Transverse colon (tissue), 4 donors: ENCODE data around the gene SHMT1. TPM values are rescaled to one million over a fixed set of nuclear protein-coding genes. Genes with fewer than 3 reads are reported as not detected.

Experiments used
- DNase-seq: peaks from one replicate; pipeline ENCODE4 v3.0.0-alpha.2; 2019
- H3K27ac ChIP-seq, 4 donors: fragments of 200-600 bp; sonication (generic); 2 replicates each; pipeline ENCODE4 v1.5.1; 2016 to 2018; ENCODE audit warnings: inconsistent platforms in 4 of 4
- H3K27me3 ChIP-seq: fragments of 200-600 bp; sonication (generic); 2 replicates; pipeline ENCODE4 v1.5.1; 2017; ENCODE audit warnings: inconsistent platforms
- H3K36me3 ChIP-seq, 4 donors: fragments of 200-600 bp; sonication (generic); 2 replicates each; pipeline ENCODE4 v1.5.1; 2017 to 2019; ENCODE audit warnings: inconsistent platforms in 4 of 4
- H3K4me1 ChIP-seq, 4 donors: fragments of 200-600 bp; sonication (generic); 2 replicates each; pipeline ENCODE4 v1.5.1; 2017 to 2020; ENCODE audit warnings: inconsistent platforms in 4 of 4
- H3K4me3 ChIP-seq, 4 donors: fragments of 200-600 bp; sonication (generic); 1 replicate in 1 of 4; 2 replicates in 3 of 4; pipeline versions ENCODE4 v1.5.1 to v1.6.1; 2017 to 2019; ENCODE audit warnings: inconsistent platforms in 4 of 4
- H3K9me3 ChIP-seq, 2 donors: fragments of 200-600 bp; sonication (generic); 2 replicates each; pipeline ENCODE4 v1.5.1; 2017 to 2019; ENCODE audit warnings: inconsistent platforms in 2 of 2
- EP300 ChIP-seq: sonication (generic); formaldehyde crosslinking; IDR thresholded peaks from one replicate; pipeline ENCODE4 v1.6.1; 2017; ENCODE audit warnings: antibody characterized with exemption, low read depth
- POLR2A ChIP-seq: fragments of 450-650 bp; IDR thresholded peaks from one replicate; pipeline ENCODE4 v1.6.1; 2016; ENCODE audit warnings: antibody characterized with exemption, mild to moderate bottlenecking, moderate library complexity
- POLR2AphosphoS5 ChIP-seq, 3 donors: sonication (generic); formaldehyde crosslinking; IDR thresholded peaks; one replicate each; pipeline ENCODE4 v1.6.1; 2016; ENCODE audit warnings: antibody characterized with exemption in 3 of 3
- WGBS, 2 donors: methylation state at CpG; one replicate each; pipeline ENCODE4 v1.1.5; 2018; ENCODE audit warnings: low coverage in 1 of 2; 5-methylcytosine and 5-hydroxymethylcytosine counted together
- in situ Hi-C, 4 donors: fragments of 200-750 bp; cut with MboI; loops; one replicate each; pipeline versions ENCODE4 v1.15.0 to v1.15.1; 2017; ENCODE audit warnings: low sequenced_read_pairs in 3 of 4, low pct_ligation_motif_present in 1 of 4, low pct_unique_long_range_greater_than_20kb in 1 of 4
- intact Hi-C: fragments of 100-400 bp; cut with DNase I; formaldehyde crosslinking; loops from one replicate; pipeline ENCODE4 v1.15.1; 2023; ENCODE audit warnings: low total_unique reads
- total RNA-seq, 4 donors: library from RNA; depleted of rRNA; stranded (reverse); fragments of >200 nt; gene quantifications; one replicate each; pipeline ENCODE4 v1.1.0, GENCODE V29; 2016
- TF ChIP-seq, protein P1 (sequence below), 5 experiments: fragments of 200-600 bp in 3 of 5; fragments of 450-650 bp in 2 of 5; sonication (generic) in 3 of 5; IDR thresholded peaks; 1 replicate in 2 of 5; 2 replicates in 3 of 5; pipeline ENCODE4 v1.5.1; 2016 to 2017; ENCODE audit warnings: antibody characterized with exemption in 5 of 5, inconsistent platforms in 3 of 5, mild to moderate bottlenecking in 2 of 5, moderate library complexity in 1 of 5

SHMT1 gene
- total RNA-seq, 4 donors from 2014 or later = 29.2 to 49.4 (median 38.5) TPM

DNA sequence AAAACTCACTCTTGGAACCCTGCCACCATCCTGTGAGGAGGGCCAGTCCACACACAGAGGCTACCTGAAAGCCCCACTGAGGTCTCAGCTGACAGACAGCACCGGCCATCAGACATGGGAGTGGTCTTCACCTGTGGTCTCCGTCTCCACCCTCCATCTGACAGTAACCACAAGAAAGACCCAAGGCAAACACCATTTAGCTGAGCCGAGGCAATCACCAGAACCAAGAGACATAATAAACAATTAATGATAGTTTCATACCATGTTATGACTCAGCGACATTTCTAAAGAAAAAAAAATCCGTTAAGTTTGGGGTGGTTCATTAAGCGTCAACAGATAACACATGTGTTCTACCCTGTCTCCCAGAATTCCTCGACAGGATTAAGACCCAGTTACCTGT is 8.1 kb upstream of the SHMT1 start:
- DNase-seq = no peak
- in situ Hi-C loops (no loop called here), intact Hi-C loops (no loop called here)
- Histone ChIP-seq H3K9me3 (no peaks in the 10 kb centered on the region), H3K27ac (no peak overlapping the region), H3K36me3 (no peaks in the 10 kb centered on the region), H3K4me1 (no peaks in the 10 kb centered on the region), H3K27me3 (no peaks in the 10 kb centered on the region), H3K4me3 (no peak overlapping the region)
- no peak for TF ChIP-seq POLR2A
- no peak for TF ChIP-seq EP300
- TF ChIP-seq POLR2AphosphoS5 (IDR thresholded peaks at IDR 0.05) = no peak
- TF ChIP-seq, protein P1, sequence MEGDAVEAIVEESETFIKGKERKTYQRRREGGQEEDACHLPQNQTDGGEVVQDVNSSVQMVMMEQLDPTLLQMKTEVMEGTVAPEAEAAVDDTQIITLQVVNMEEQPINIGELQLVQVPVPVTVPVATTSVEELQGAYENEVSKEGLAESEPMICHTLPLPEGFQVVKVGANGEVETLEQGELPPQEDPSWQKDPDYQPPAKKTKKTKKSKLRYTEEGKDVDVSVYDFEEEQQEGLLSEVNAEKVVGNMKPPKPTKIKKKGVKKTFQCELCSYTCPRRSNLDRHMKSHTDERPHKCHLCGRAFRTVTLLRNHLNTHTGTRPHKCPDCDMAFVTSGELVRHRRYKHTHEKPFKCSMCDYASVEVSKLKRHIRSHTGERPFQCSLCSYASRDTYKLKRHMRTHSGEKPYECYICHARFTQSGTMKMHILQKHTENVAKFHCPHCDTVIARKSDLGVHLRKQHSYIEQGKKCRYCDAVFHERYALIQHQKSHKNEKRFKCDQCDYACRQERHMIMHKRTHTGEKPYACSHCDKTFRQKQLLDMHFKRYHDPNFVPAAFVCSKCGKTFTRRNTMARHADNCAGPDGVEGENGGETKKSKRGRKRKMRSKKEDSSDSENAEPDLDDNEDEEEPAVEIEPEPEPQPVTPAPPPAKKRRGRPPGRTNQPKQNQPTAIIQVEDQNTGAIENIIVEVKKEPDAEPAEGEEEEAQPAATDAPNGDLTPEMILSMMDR (IDR thresholded peaks at IDR 0.05) = no peak
- 70 to 96% methylated on average over 4 to 7 of the region's 7 CpGs for WGBS, 2 donors

DNA sequence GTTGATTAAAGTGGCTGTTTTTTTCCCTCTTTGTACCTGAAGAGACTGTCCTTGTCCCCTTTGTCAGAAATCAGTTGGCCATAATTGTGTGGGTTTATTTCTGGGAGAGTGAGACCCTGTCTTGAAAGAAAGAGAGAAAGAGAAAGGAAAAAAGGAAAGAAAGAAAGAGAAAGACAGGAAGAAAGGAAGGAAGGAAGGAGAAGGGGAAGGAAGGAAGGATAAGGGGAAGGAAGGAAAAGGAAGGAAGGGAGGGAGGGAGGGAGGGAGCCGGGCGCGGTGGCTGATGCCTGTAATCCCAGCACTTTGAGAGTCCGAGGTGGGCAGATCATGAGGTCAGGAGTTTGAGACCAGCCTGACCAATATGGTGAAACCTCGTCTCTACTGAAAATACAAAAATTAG is 7.4 kb upstream of the SHMT1 start:
- Histone ChIP-seq H3K4me3 (no peak overlapping the region), H3K9me3 (no peaks in the 10 kb centered on the region), H3K27me3 (no peaks in the 10 kb centered on the region), H3K36me3 (no peaks in the 10 kb centered on the region), H3K27ac (no peak overlapping the region), H3K4me1 (no peaks in the 10 kb centered on the region)
- TF ChIP-seq, protein P1 (IDR thresholded peaks at IDR 0.05) = no peak
- no peak for TF ChIP-seq POLR2AphosphoS5 (IDR thresholded peaks at IDR 0.05)
- no peak for TF ChIP-seq POLR2A
- no peak for TF ChIP-seq EP300
- DNase-seq = no peak
- intact Hi-C loops (no loop called here), in situ Hi-C loops (no loop called here)
- WGBS, 2 donors = 40 to 69% methylated on average over 2 to 5 of the region's 5 CpGs

DNA sequence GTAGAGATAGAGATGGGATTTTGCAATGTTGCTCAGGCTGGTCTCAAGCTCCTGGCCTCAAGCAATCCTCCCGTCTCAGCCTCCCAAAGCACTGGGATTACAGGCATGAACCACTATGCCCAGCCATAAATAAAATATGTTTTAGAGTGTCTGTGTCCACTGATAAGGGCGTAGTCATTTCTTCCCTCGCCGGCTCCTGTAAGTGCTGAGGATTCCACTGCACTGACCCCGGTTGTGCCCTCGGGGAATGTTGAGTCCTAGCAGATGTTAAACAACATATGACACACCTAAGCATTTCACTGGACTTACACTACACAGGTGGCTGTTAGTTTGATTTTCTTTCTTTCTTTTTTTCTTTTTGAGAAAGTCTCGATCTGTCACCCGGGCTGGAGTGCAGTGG is 5.6 kb upstream of the SHMT1 start:
- in situ Hi-C loops = no loop called here
- no peak overlapping the region for H3K27ac ChIP-seq

DNA sequence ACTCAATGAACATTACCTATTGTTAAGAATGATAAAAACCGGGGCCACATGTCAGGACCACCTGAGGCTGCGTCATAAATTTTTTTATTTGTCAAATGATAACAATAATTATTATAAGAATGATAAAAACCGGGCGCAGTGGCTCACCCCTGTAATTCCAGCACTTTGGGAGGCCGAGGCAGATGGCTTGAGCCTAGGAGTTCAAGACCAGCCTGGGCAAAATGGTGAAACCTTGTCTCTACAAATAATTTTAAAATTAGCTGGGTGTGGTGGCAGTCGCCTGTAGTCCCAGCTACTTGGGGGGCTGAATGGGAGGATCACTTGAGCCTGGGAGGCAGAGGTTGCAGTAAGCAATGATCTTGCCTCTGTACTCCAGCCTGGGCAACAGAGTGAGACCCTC is 816 bp upstream of the SHMT1 start:
- TF ChIP-seq EP300 = no peak
- TF ChIP-seq, protein P1 (IDR thresholded peaks at IDR 0.05) = no peak
- no peak for TF ChIP-seq POLR2AphosphoS5 (IDR thresholded peaks at IDR 0.05)
- no peak for TF ChIP-seq POLR2A
- in situ Hi-C loops = no loop called here
- intact Hi-C loops = no loop called here
- H3K27ac ChIP-seq = no peak overlapping the region
- no peaks in the 10 kb centered on the region for H3K27me3 ChIP-seq
- no peak overlapping the region for H3K4me3 ChIP-seq
- WGBS, 2 donors = 80 to 86% methylated on average over 4 to 6 of the region's 6 CpGs
- peaks cover 0 to 21% (median 10%) of the 10 kb centered on the region in 4 donors for H3K4me1 ChIP-seq
- H3K9me3 ChIP-seq = no peaks in the 10 kb centered on the region
- no peak for DNase-seq
- no peaks in the 10 kb centered on the region for H3K36me3 ChIP-seq

More for the DNA sequence above, 5.6 kb upstream of the SHMT1 start:
- no peak for DNase-seq
- no peak for TF ChIP-seq POLR2A
- no peak for TF ChIP-seq EP300
- no peak for TF ChIP-seq POLR2AphosphoS5 (IDR thresholded peaks at IDR 0.05)
- TF ChIP-seq, protein P1 (IDR thresholded peaks at IDR 0.05) = no peak
- intact Hi-C loops = no loop called here
- H3K9me3 ChIP-seq = no peaks in the 10 kb centered on the region
- no peaks in the 10 kb centered on the region for H3K27me3 ChIP-seq
- peaks cover 0 to 2% (median under 1%) of the 10 kb centered on the region in 4 donors for H3K4me1 ChIP-seq
- H3K4me3 ChIP-seq = no peak overlapping the region
- WGBS, 2 donors = 67 to 80% methylated on average over 8 of the region's 8 CpGs
- H3K36me3 ChIP-seq = no peaks in the 10 kb centered on the region
